Effector memory CD4-positive, alpha-beta T cell (primary cell): ENCODE results near the gene PCBP3.

Experiments
- DNase-seq, 3 donors: peaks; one replicate each; pipeline ENCODE4 v3.0.0-alpha.2; 2020
- H3K27ac ChIP-seq: 2 replicates; pipeline ENCODE4 v1.7.0; 2013; ENCODE audit warnings: mild to moderate bottlenecking, low read length, moderate library complexity; ENCODE audit not compliant: insufficient read depth, poor library complexity, severe bottlenecking
- H3K27me3 ChIP-seq: replicated peaks from 2 replicates; pipeline ENCODE4 v1.7.0; 2013; ENCODE audit warnings: mild to moderate bottlenecking, low read length; ENCODE audit not compliant: insufficient read depth, control insufficient read depth, poor library complexity, severe bottlenecking
- H3K36me3 ChIP-seq: 2 replicates; pipeline ENCODE4 v1.7.0; 2013; ENCODE audit warnings: mild to moderate bottlenecking, low read length, moderate library complexity; ENCODE audit not compliant: control insufficient read depth, insufficient read depth
- H3K4me1 ChIP-seq: 2 replicates; pipeline ENCODE4 v1.7.0; 2013; ENCODE audit warnings: low read length, mild to moderate bottlenecking; ENCODE audit not compliant: control insufficient read depth, insufficient read depth, poor library complexity, severe bottlenecking
- H3K4me3 ChIP-seq: 2 replicates; pipeline ENCODE4 v1.7.0; 2013; ENCODE audit warnings: low read length, low read depth, mild to moderate bottlenecking; ENCODE audit not compliant: insufficient read depth, poor library complexity, severe bottlenecking
- H3K9me3 ChIP-seq: 2 replicates; pipeline ENCODE4 v1.7.0; 2013; ENCODE audit warnings: mild to moderate bottlenecking, low read length, moderate library complexity; ENCODE audit not compliant: control insufficient read depth
- total RNA-seq, 3 donors: gene quantifications; one replicate each; lab custom pipeline; 2026; lab: John Stamatoyannopoulos, UW

PCBP3 gene
- 2.3 to 2.5 (median 2.4) reads per million in 3 donors for total RNA-seq

DNA sequence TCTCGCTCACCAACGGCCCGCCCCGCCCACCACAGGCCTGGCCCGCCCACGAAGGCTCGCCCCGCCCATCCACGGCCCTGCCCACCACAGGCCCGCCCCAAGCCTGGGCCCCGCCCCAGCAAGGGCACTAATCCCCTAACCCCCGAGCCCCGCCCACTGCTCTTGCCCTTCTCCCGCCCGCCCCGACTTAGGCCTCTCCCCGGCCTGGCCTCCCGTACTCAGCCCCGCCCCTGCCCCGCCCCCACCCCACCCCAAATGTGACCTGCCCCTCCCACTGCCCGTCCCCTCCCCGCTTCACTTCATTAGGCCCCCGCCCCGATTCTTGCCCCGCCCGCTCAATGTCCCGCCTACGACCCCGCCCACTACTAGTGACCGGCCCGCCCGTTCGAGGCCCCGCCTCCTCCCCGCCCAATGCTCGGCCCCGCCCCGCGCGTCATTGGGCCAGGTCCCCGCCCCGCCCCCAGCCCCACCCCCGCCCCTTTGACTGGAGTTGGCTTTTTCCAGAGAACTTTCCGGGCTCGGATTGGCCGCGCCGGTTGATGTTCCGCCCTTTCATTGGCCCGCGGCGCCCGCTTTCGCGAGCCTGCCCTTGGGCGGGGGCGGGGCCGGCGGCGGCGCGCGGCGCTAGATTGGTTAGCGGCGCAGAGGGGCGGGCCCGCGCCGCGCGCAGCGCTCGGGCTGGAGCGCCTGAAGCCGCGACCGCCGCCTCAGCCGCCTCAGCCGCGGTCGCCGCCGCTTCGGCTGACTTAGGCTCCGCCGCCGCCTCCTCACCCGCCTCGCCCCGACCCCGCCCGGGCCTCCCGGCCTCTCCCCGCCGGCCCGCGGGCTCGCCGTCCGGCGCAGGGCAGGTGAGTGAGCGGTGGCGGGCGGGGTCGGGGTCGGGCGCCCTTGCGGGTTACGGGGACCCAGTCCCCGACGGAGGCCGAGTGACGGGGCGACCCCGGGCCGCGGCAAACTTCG lies at the start of gene PCBP3:
TSS of gene PCBP3 (plus strand) at position 705 of the 960 bp plus-strand sequence. CDS start 206,361 bp downstream, outside the sequence.
- H3K27me3 ChIP-seq: peaks cover 2% of the 10 kb centered on the region
- no peak within 1 kb of the TSS for H3K4me3 ChIP-seq
- DNase-seq: peak; percentile 83 to 88 (median 86)
- H3K27ac ChIP-seq: no peak within 1 kb of the TSS
- no peaks in the 10 kb centered on the region for H3K9me3 ChIP-seq
- peaks cover 6% of the 10 kb centered on the region for H3K4me1 ChIP-seq
- H3K36me3 ChIP-seq: no peaks in the 10 kb centered on the region

DNA sequence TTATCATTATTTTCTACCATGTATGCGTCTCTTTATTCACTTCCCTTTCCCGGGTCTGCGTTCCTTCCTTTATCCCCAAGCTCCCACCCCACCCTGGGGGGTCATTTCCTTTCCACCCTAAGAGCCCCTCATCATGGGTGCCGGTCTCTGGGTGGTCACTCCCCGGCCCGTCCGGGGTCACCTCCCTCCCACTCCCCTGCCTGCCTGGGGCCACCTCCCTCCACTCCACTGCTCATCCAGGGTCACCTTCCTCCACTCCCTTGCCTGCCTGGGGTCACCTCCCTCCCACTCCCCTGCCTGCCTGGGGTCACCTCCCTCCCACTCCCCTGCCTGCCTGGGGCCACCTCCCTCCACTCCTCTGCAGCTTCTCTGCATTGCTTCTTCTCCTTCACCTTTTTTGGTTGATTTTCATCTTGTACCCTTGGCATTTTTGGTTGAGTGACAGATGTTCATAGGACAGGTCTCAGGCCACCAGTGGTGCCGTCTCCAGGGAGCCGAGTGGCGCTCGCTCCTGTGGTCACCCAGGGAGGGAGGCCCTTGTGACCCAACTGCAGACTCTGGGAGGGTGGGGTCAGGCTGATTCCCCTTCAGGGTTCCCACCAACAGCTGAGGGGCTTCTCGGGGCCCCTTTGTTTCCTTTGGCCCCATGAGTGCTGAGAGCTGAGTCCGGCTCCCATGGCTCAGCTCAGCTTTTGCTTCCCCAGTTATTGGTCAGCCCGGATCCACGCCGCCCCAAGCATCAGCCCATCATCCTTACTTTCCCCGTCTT lies 48.6 kb upstream of the PCBP3 start:
- no peaks in the 10 kb centered on the region for H3K36me3 ChIP-seq
- DNase-seq: no peak

DNA sequence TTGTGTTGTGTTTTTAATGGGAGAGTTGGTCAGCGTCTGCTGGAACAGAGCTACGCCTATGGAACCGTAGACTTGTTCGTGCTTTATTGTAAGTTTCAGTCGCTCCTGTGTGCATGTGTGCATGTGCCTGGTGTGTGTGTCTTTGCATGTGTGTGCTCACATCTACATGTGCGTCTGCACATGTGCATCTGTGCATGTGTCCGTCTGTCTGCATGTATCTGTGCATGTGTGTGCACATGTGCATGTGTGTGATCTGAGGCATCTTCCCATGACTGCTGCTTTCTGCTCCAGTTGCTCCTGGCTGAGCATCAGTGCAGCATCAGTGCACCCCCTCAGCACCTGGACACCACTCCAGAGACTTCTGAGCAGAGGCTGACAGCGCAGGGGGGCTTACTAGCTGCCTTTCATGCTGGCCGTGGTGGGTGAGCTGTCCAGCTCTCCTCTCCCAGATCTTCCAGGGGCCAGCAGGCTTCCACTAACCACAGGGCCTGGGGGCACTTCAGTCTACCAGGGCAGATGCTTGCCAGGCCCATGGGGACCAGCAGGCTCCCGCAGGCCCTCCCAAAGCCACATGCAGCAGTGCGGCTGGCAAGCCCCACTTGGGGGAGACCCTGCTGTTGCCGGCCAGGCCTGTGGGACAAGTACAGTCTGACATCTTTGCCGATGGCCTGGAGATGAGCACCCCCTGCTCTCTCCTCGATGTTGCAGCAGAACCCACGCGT lies 47.8 kb upstream of the PCBP3 start:
- no peaks in the 10 kb centered on the region for H3K36me3 ChIP-seq
- no peaks in the 10 kb centered on the region for H3K27me3 ChIP-seq
- no peak overlapping the region for H3K27ac ChIP-seq
- H3K4me1 ChIP-seq: peaks cover 20% of the 10 kb centered on the region
- H3K4me3 ChIP-seq: no peak overlapping the region
- DNase-seq: no peak
- no peaks in the 10 kb centered on the region for H3K9me3 ChIP-seq

More for the DNA sequence above, 48.6 kb upstream of the PCBP3 start:
- peaks cover 24% of the 10 kb centered on the region for H3K4me1 ChIP-seq
- no peaks in the 10 kb centered on the region for H3K27me3 ChIP-seq
- H3K9me3 ChIP-seq: no peaks in the 10 kb centered on the region
- no peak overlapping the region for H3K4me3 ChIP-seq
- H3K27ac ChIP-seq: no peak overlapping the region

DNA sequence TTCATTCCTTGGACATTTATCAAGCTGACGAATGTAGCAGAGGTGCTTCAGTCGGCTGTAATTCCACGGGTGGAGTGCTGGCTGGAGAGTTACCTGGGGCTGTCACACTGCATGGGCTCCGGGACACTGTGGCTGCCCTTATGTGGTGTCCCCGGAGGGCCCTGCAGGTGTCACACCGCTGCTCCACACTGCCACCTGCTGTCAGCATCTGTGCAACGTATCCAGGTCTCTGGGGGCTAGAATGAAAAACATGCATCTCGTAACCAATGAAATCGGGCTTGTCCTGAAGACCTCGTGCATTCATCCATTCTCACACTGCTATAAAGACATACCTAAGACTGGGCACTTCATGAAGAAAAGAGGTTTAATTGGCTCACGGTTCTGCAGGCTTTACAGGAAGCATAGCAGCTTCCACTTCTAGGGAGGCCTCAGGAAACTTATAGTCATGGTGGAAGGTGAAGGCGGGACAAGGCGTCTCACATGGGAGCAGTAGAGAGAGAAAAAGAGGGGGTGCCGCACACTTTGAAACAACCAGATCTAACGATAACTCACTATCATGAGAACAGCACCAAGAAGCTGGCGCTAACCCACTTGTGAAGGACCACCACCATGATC lies 46.7 kb upstream of the PCBP3 start:
- Histone ChIP-seq H3K4me3 (no peak overlapping the region), H3K9me3 (no peaks in the 10 kb centered on the region), H3K4me1 (peaks cover 10% of the 10 kb centered on the region), H3K27me3 (no peaks in the 10 kb centered on the region), H3K27ac (no peak overlapping the region), H3K36me3 (no peaks in the 10 kb centered on the region)
- peak; percentile 60 to 74 (median 61) for DNase-seq

DNA sequence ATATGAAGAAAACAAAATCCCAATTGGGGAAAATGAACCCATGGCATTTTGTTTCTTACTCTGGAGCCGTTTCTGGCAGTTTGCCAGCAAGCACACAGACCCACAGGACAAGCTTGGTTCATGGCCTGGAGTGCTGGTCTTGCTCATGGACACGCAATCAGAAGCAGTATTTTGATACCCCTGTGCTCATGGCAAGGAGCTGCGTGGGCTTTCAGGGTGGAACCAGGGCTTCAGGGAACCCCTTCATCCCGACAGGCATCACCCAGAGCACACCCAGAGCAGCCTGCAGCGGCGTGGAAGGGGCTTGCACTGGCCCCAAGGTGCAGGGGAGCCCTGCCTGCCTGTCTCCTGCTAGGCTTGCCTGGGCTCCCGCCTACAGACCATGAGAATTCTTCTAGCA lies 45.4 kb upstream of the PCBP3 start:
- H3K4me1 ChIP-seq: no peaks in the 10 kb centered on the region
- no peak overlapping the region for H3K4me3 ChIP-seq
- no peaks in the 10 kb centered on the region for H3K9me3 ChIP-seq
- DNase-seq: no peak
- H3K36me3 ChIP-seq: no peaks in the 10 kb centered on the region
- H3K27me3 ChIP-seq: no peaks in the 10 kb centered on the region
- no peak overlapping the region for H3K27ac ChIP-seq

DNA sequence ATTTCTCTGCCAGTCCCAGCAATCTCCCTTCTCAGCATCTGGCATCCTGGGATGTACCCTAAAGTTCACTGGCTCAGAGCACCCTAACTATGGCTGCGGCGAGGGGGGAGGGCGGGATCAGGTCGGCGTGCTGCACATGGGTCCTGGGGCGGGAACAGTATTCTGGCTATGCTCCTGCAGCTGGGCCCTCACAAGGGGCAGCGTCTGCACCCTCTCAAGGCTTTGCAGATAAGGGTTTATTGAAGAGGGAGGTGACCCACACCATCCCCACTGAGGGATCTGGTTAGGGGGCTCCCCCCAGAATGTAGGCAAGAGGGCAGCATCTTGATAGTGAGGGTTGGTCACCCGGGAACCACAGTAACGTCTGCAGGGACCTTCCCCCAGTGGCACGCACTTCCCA lies 44.9 kb upstream of the PCBP3 start:
- H3K27me3 ChIP-seq: no peaks in the 10 kb centered on the region
- H3K36me3 ChIP-seq: no peaks in the 10 kb centered on the region
- no peak overlapping the region for H3K4me3 ChIP-seq
- H3K4me1 ChIP-seq: no peaks in the 10 kb centered on the region
- no peak for DNase-seq
- H3K27ac ChIP-seq: no peak overlapping the region
- H3K9me3 ChIP-seq: no peaks in the 10 kb centered on the region

DNA sequence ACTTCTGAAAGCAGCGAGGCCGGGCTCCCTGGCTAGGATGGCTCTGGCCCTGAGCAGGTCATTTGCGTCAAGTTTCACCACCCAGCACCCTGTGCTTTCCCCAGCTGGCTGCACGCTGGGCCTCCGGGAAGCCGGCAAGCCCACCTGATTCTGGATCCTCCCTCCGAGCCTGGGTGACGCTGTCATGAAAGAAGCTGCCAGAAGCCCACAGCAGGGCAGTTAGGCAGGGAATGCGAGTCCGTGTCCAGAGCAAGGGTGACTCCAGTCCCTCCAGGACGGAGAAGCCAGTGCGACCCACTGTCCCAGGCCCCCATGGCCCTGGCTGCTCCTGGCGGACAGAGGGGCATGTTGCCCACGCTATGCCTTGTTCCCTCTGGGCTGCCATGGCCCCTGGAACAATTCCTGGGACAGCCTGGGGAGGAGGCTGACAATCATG lies 44.4 kb upstream of the PCBP3 start:
- Histone ChIP-seq H3K27me3 (no peaks in the 10 kb centered on the region), H3K36me3 (no peaks in the 10 kb centered on the region), H3K4me3 (no peak overlapping the region), H3K9me3 (no peaks in the 10 kb centered on the region), H3K27ac (no peak overlapping the region), H3K4me1 (no peaks in the 10 kb centered on the region)
- no peak for DNase-seq

DNA sequence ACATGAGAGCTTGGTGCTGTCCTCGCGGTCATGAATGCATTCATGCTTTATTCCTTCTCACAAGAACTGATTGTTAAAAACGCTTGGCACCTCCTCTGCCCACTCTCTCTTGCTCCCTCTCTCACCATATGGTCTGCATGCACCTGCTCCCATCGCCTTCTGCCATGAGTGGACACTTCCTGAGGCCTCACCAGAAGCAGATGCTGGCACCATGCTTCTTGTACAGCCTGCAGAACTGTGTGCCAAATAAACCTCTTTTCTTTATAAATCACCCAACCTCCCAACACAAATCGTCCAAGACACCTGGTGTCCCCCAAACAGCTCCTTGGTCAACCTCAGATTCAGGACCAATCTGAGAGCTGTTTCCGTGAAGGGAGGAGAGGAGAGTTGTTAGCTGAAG lies 43.3 kb upstream of the PCBP3 start:
- H3K4me3 ChIP-seq: no peak overlapping the region
- no peak overlapping the region for H3K27ac ChIP-seq
- no peak for DNase-seq
- no peaks in the 10 kb centered on the region for H3K27me3 ChIP-seq
- H3K4me1 ChIP-seq: no peaks in the 10 kb centered on the region
- H3K9me3 ChIP-seq: no peaks in the 10 kb centered on the region
- no peaks in the 10 kb centered on the region for H3K36me3 ChIP-seq

DNA sequence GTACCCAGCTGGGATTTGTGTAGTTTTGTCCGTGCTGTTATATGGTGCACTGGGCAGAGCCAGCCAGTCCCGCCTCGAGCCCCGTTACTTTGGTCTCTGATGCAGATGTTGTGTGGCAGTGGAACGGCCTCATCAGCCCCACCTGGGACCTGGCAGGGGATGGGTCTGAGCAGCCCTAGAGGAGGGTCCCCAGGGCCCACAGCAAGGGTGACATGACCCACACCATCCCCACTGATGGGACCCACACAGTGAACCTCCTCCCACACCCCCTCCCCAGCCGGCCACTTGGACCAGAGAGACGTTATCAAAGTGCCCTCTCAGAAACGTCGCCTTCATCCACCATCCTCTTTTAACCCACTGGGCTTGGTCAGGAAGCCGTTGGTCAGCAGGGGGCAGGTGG lies 42.0 kb upstream of the PCBP3 start:
- Histone ChIP-seq H3K27me3 (no peaks in the 10 kb centered on the region), H3K4me3 (no peak overlapping the region), H3K9me3 (no peaks in the 10 kb centered on the region), H3K4me1 (no peaks in the 10 kb centered on the region), H3K27ac (no peak overlapping the region), H3K36me3 (no peaks in the 10 kb centered on the region)
- DNase-seq: no peak
